Stomach (tissue), 9 donors: ENCODE measurements around the gene MAMLD1. TPM values are rescaled to one million over a fixed set of nuclear protein-coding genes. Genes with fewer than 3 reads are reported as not detected.

Experiments
- DNase-seq, 2 donors: peaks; one replicate each; pipeline versions ENCODE4 v3.0.0 to v3.0.0-alpha.2; 2013 to 2019
- H3K27ac ChIP-seq, 5 donors: fragments of 200-600 bp in 4 of 5; sonication (generic) in 4 of 5; one replicate each; pipeline ENCODE4 v1.5.1; 2013 to 2019; ENCODE audit warnings: mild to moderate bottlenecking in 1 of 5, moderate library complexity in 1 of 5
- H3K27me3 ChIP-seq, 3 donors: fragments of 200-600 bp; sonication (generic); one replicate each; pipeline ENCODE4 v1.5.1; 2017 to 2019; ENCODE audit warnings: mixed run types in 1 of 3
- H3K36me3 ChIP-seq, 4 donors: fragments of 200-600 bp; sonication (generic); 1 replicate in 3 of 4; 2 replicates in 1 of 4; pipeline ENCODE4 v1.5.1; 2016 to 2019
- H3K4me1 ChIP-seq, 4 donors: fragments of 200-600 bp; sonication (generic); one replicate each; pipeline ENCODE4 v1.5.1; 2016 to 2019
- H3K4me3 ChIP-seq, 4 donors: fragments of 200-600 bp; sonication (generic) in 3 of 4; one replicate each; pipeline ENCODE4 v1.5.1; 2016 to 2019; ENCODE audit warnings: mild to moderate bottlenecking in 1 of 4
- H3K9me3 ChIP-seq, 4 donors: fragments of 200-600 bp; sonication (generic); one replicate each; pipeline ENCODE4 v1.5.1; 2016 to 2019
- CTCF ChIP-seq, 7 experiments: fragments of 450-650 bp in 4 of 7; fragments of 200-600 bp in 3 of 7; sonication (generic) in 3 of 7; IDR thresholded peaks; one replicate each; pipeline ENCODE4 v1.5.1; 2016 to 2019; ENCODE audit warnings: antibody characterized with exemption in 7 of 7, control low read depth in 2 of 7, mild to moderate bottlenecking in 1 of 7
- EP300 ChIP-seq: sonication (generic); formaldehyde crosslinking; IDR thresholded peaks from one replicate; pipeline ENCODE4 v1.6.1; 2017; ENCODE audit warnings: antibody characterized with exemption
- POLR2A ChIP-seq, 4 donors: fragments of 450-650 bp; IDR thresholded peaks; one replicate each; pipeline ENCODE4 v1.6.1; 2016; ENCODE audit warnings: antibody characterized with exemption in 4 of 4, control low read depth in 2 of 4, mild to moderate bottlenecking in 1 of 4, moderate library complexity in 1 of 4
- POLR2AphosphoS5 ChIP-seq, 3 donors: sonication (generic); formaldehyde crosslinking; IDR thresholded peaks; one replicate each; pipeline ENCODE4 v1.6.1; 2016; ENCODE audit warnings: antibody characterized with exemption in 3 of 3
- WGBS, 5 donors: extraction: QIAGEN DNeasy Blood & Tissue Kit in 3 of 5; methylation state at CpG; one replicate each; pipeline versions ENCODE4 v1.1.5 to v1.1.7; 2013 to 2018; 5-methylcytosine and 5-hydroxymethylcytosine counted together
- intact Hi-C: fragments of 100-400 bp; cut with DNase I; formaldehyde crosslinking; loops from one replicate; pipeline ENCODE4 v1.15.1; 2023; ENCODE audit warnings: low total_unique reads
- polyA plus RNA-seq, 3 donors: library from polyadenylated mRNA; stranded (reverse); fragments of 200-250 nt; gene quantifications; one replicate each; pipeline ENCODE4 v1.2.3, GENCODE V29; 2013
- total RNA-seq, 5 donors: library from RNA; depleted of rRNA; stranded (reverse); fragments of >200 nt; gene quantifications; one replicate each; pipeline versions ENCODE4 v1.1.0 to v1.2.3, GENCODE V29; 2014 to 2016
- donor health status: healthy with polysubstance abuse.
- donor health status: Bipolar disorder and iron deficiency.
- donor health status: healthy.

The MAMLD1 gene
- total and polyA plus RNA-seq, 8 donors = 0.73 to 6.4 (median 1.7) TPM; not detected in 1

- WGBS, 5 donors = 76 to 92% (median 84%) methylated on average over 7 of the region's 7 CpGs
- H3K27ac ChIP-seq = no peak overlapping the region
- intact Hi-C loops = no loop called here
Measured at GRCh38 chrX:150530821-150531220, 167.7 kb downstream of the MAMLD1 start.

GRCh38 chrX:150531467-150531866 is 168.3 kb downstream of the MAMLD1 start:
- intact Hi-C loops = no loop called here

More at GRCh38 chrX:150530821-150531220, 167.7 kb downstream of the MAMLD1 start:
- no peaks in the 10 kb centered on the region for H3K36me3 ChIP-seq
- TF ChIP-seq CTCF (IDR thresholded peaks at IDR 0.05) = no peak
- TF ChIP-seq EP300 = no peak
- no peak for TF ChIP-seq POLR2AphosphoS5 (IDR thresholded peaks at IDR 0.05)
- H3K4me3 ChIP-seq = no peak overlapping the region
- no peaks in the 10 kb centered on the region for H3K9me3 ChIP-seq
- DNase-seq = no peak
- no peaks in the 10 kb centered on the region for H3K4me1 ChIP-seq
- no peaks in the 10 kb centered on the region for H3K27me3 ChIP-seq

GRCh38 chrX:150533863-150534262 is 170.7 kb downstream of the MAMLD1 start:
- no peaks in the 10 kb centered on the region for H3K27me3 ChIP-seq
- DNase-seq = no peak
- H3K4me3 ChIP-seq = no peak overlapping the region
- TF ChIP-seq EP300 = no peak
- TF ChIP-seq POLR2AphosphoS5 (IDR thresholded peaks at IDR 0.05) = no peak
- no peak for TF ChIP-seq CTCF (IDR thresholded peaks at IDR 0.05)
- no peak for TF ChIP-seq POLR2A (IDR thresholded peaks at IDR 0.05)
- 74 to 86% (median 76%) methylated on average over 3 of the region's 3 CpGs for WGBS, 5 donors
- no peak overlapping the region for H3K27ac ChIP-seq
- H3K9me3 ChIP-seq = peaks cover 0 to 13% (median 6%) of the 10 kb centered on the region in 4 donors
- intact Hi-C loops = no loop called here
- H3K4me1 ChIP-seq = no peaks in the 10 kb centered on the region
- no peaks in the 10 kb centered on the region for H3K36me3 ChIP-seq

More at GRCh38 chrX:150531467-150531866, 168.3 kb downstream of the MAMLD1 start:
- no peak for TF ChIP-seq CTCF (IDR thresholded peaks at IDR 0.05)
- TF ChIP-seq POLR2AphosphoS5 (IDR thresholded peaks at IDR 0.05) = no peak
- no peak for TF ChIP-seq EP300
- TF ChIP-seq POLR2A (IDR thresholded peaks at IDR 0.05) = no peak
- WGBS, 5 donors = 74 to 100% (median 88%) methylated on average over 1 to 4 of the region's 4 CpGs
- DNase-seq = no peak
- Histone ChIP-seq H3K27me3 (no peaks in the 10 kb centered on the region), H3K4me3 (no peak overlapping the region), H3K9me3 (peaks cover 0 to 3% (median under 1%) of the 10 kb centered on the region in 4 donors), H3K36me3 (no peaks in the 10 kb centered on the region), H3K4me1 (no peaks in the 10 kb centered on the region), H3K27ac (no peak overlapping the region)

GRCh38 chrX:150536455-150537116 is 173.5 kb downstream of the MAMLD1 start:
- WGBS, 5 donors = 46 to 67% (median 59%) methylated on average over 5 to 8 of the region's 8 CpGs
- DNase-seq = no peak
- H3K4me1 ChIP-seq = no peaks in the 10 kb centered on the region
- intact Hi-C loops = no loop called here
- no peaks in the 10 kb centered on the region for H3K27me3 ChIP-seq
- no peak for TF ChIP-seq POLR2A (IDR thresholded peaks at IDR 0.05)
- TF ChIP-seq CTCF (IDR thresholded peaks at IDR 0.05) = peak in 2 of 7 experiments; percentile 8 to 10
- H3K36me3 ChIP-seq = no peaks in the 10 kb centered on the region
- no peak overlapping the region for H3K27ac ChIP-seq
- H3K9me3 ChIP-seq = peaks cover 0 to 13% (median 6%) of the 10 kb centered on the region in 4 donors
- H3K4me3 ChIP-seq = no peak overlapping the region
